Astrocyte (in vitro differentiated cells and primary cell): ENCODE results near the gene LRBA. TPM values are rescaled to one million over a fixed set of nuclear protein-coding genes. Genes with fewer than 3 reads are reported as not detected.

Experiments
- DNase-seq: peaks from one replicate; pipeline ENCODE4 v3.0.0-alpha.2; 2010; ENCODE audit warnings: low read depth
- FAIRE-seq: peaks from 2 replicates; lab custom pipeline; 2011; peaks lifted over from hg19 to GRCh38; lab: Jason Lieb, UNC
- H2AFZ ChIP-seq: 2 replicates; pipeline ENCODE4 v1.6.0; 2012; ENCODE audit warnings: low read depth, low read length, inconsistent platforms
- H3K27ac ChIP-seq: 2 replicates; pipeline ENCODE4 v1.5.1; 2011; ENCODE audit warnings: low read depth, low read length, inconsistent platforms
- H3K27me3 ChIP-seq: 2 replicates; pipeline ENCODE4 v1.6.0; 2011; ENCODE audit warnings: low read length, inconsistent platforms; ENCODE audit not compliant: insufficient read depth
- H3K36me3 ChIP-seq: 2 replicates; pipeline ENCODE4 v1.5.1; 2011; ENCODE audit warnings: low read length, inconsistent platforms; ENCODE audit not compliant: insufficient read depth
- H3K4me1 ChIP-seq: 2 replicates; pipeline ENCODE4 v1.5.1; 2011; ENCODE audit warnings: low read length, inconsistent platforms; ENCODE audit not compliant: insufficient read depth
- H3K4me2 ChIP-seq: 2 replicates; pipeline ENCODE4 v1.6.0; 2012; ENCODE audit warnings: low read length, inconsistent platforms
- H3K4me3 ChIP-seq: 2 replicates; pipeline ENCODE4 v1.5.1; 2011; ENCODE audit warnings: low read depth, mild to moderate bottlenecking, low read length, inconsistent platforms; ENCODE audit not compliant: insufficient read depth
- H3K79me2 ChIP-seq: 2 replicates; pipeline ENCODE4 v1.6.0; 2012; ENCODE audit warnings: mild to moderate bottlenecking, low read length, inconsistent platforms; ENCODE audit not compliant: insufficient read depth
- H3K9ac ChIP-seq: 2 replicates; pipeline ENCODE4 v1.6.0; 2012; ENCODE audit warnings: mild to moderate bottlenecking, low read length, inconsistent platforms
- H3K9me3 ChIP-seq: 2 replicates; pipeline ENCODE4 v1.5.1; 2012; ENCODE audit warnings: low read depth, mild to moderate bottlenecking, low read length, inconsistent platforms; ENCODE audit not compliant: insufficient read depth
- H4K20me1 ChIP-seq: 2 replicates; pipeline ENCODE4 v1.6.0; 2012; ENCODE audit warnings: low read length, inconsistent platforms; ENCODE audit not compliant: insufficient read depth
- H3K27ac Mint-ChIP-seq: one replicate; pipeline ENCODE4 v1.8.0; 2021; ENCODE audit warnings: mild to moderate bottlenecking, mixed read lengths; ENCODE audit not compliant: unreplicated experiment
- H3K27me3 Mint-ChIP-seq: one replicate; pipeline ENCODE4 v1.8.0; 2021; ENCODE audit warnings: low read depth, mixed read lengths; ENCODE audit not compliant: unreplicated experiment
- H3K36me3 Mint-ChIP-seq: one replicate; pipeline ENCODE4 v1.8.0; 2021; ENCODE audit warnings: low read depth, mixed read lengths; ENCODE audit not compliant: unreplicated experiment
- H3K4me1 Mint-ChIP-seq: one replicate; pipeline ENCODE4 v1.8.0; 2021; ENCODE audit warnings: low read depth, mixed read lengths; ENCODE audit not compliant: unreplicated experiment
- H3K4me3 Mint-ChIP-seq: one replicate; pipeline ENCODE4 v1.8.0; 2021; ENCODE audit warnings: mild to moderate bottlenecking, moderate library complexity, mixed read lengths; ENCODE audit not compliant: unreplicated experiment
- H3K9me3 Mint-ChIP-seq: one replicate; pipeline ENCODE4 v1.8.0; 2021; ENCODE audit warnings: mild to moderate bottlenecking, mixed read lengths; ENCODE audit not compliant: unreplicated experiment
- CTCF ChIP-seq: IDR thresholded peaks from 2 replicates; pipeline ENCODE4 v1.5.1; 2011; ENCODE audit warnings: low read depth, mild to moderate bottlenecking, inconsistent platforms, low read length, moderate library complexity; ENCODE audit not compliant: insufficient read depth
- EZH2 ChIP-seq: IDR thresholded peaks from 2 replicates; pipeline ENCODE4 v1.6.1; 2012; ENCODE audit warnings: mild to moderate bottlenecking, low read length, inconsistent platforms; ENCODE audit not compliant: insufficient read depth
- total RNA-seq: library from RNA; stranded (reverse); gene quantifications from 2 replicates; pipeline ENCODE4 v1.2.1, GENCODE V29; 2021

The LRBA gene
- total RNA-seq, 1 donor from 2014 or later = 25.3 TPM

GRCh38 chr4:150609131-150609530 lies 406.0 kb downstream of the LRBA start:
- Histone ChIP-seq H3K27ac (no peak overlapping the region), H3K4me1 (no peaks in the 10 kb centered on the region), H3K4me2 (no peak overlapping the region), H3K9ac (no peak overlapping the region), H3K79me2 (no peaks in the 10 kb centered on the region), H3K4me3 (no peak overlapping the region), H3K27me3 (no peaks in the 10 kb centered on the region), H3K9me3 (no peaks in the 10 kb centered on the region), H4K20me1 (no peaks in the 10 kb centered on the region), H3K36me3 (no peaks in the 10 kb centered on the region), H2AFZ (no peak overlapping the region)
- TF ChIP-seq CTCF = no peak
- no peak for TF ChIP-seq EZH2
- FAIRE-seq = no peak
- Mint-ChIP-seq H3K9me3 (no peaks in the 10 kb centered on the region), H3K36me3 (no peaks in the 10 kb centered on the region), H3K27me3 (no peaks in the 10 kb centered on the region), H3K27ac (no peak overlapping the region), H3K4me3 (no peak overlapping the region), H3K4me1 (peaks cover 4% of the 10 kb centered on the region)
- no peak for DNase-seq

DNA sequence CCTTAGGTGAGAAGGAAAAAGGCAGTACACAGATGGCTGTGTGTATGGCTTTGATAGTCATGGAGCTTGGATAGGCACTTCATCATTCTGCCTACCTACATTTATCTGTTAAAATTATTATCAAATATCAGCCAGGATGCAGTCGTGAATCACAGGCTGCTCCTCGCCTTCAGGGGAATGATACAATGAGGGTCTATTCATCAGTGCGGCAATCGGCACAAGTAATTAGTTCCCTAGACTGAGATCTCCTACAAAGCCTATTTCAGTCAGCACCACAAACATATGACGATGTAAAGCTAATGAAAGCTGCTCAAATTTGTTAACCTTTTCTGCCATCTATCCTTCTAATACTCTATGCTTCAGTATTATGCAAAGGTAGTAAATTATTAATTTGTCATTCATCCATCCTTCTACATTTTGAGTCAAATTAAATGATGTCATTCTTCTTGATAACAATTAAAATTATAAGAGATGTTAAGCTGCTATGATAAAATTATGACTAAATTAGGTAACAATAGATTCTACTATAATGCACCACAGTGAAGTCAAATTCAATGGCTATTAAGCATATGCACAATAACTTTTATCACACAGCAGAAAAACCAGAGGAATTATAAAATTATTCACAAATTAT lies 414.2 kb downstream of the LRBA start:
- H3K9ac ChIP-seq = no peak overlapping the region
- no peak overlapping the region for H3K4me2 ChIP-seq
- no peaks in the 10 kb centered on the region for H3K79me2 ChIP-seq
- H3K27ac ChIP-seq = no peak overlapping the region
- no peak overlapping the region for H2AFZ ChIP-seq
- Mint-ChIP-seq H3K4me3 (no peak overlapping the region), H3K9me3 (no peaks in the 10 kb centered on the region), H3K27ac (no peak overlapping the region), H3K36me3 (no peaks in the 10 kb centered on the region), H3K27me3 (no peaks in the 10 kb centered on the region), H3K4me1 (peaks cover 4% of the 10 kb centered on the region)
- no peaks in the 10 kb centered on the region for H3K27me3 ChIP-seq
- no peaks in the 10 kb centered on the region for H3K4me1 ChIP-seq
- DNase-seq = no peak
- no peak overlapping the region for H3K4me3 ChIP-seq
- no peak for TF ChIP-seq CTCF
- no peak for TF ChIP-seq EZH2
- no peaks in the 10 kb centered on the region for H3K36me3 ChIP-seq
- H4K20me1 ChIP-seq = no peaks in the 10 kb centered on the region
- no peak for FAIRE-seq
- H3K9me3 ChIP-seq = no peaks in the 10 kb centered on the region

DNA sequence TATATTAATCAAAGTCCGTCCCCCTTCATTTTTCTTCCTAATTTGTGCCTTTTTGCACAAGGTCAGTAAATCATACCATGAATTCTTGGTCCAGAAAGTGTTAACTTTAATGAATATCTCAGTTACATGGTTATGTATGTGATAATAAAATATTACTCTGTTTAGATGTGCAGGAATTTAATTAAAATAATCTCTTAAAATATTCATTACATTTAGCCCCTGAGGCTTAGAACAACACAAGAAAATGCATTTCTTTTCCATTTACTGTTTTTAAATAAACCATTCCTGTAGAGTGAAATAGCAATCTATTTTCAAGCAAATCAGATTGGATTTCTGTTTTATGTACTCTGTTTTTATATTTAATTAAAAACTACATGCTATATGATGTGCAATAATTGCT lies 415.5 kb downstream of the LRBA start:
- H3K4me3 Mint-ChIP-seq = no peak overlapping the region
- no peak overlapping the region for H3K27ac Mint-ChIP-seq
- H4K20me1 ChIP-seq = no peaks in the 10 kb centered on the region
- H3K79me2 ChIP-seq = no peaks in the 10 kb centered on the region
- H3K36me3 ChIP-seq = no peaks in the 10 kb centered on the region
- TF ChIP-seq EZH2 (no peak), CTCF (no peak)
- FAIRE-seq (no peak), DNase-seq (no peak)
- peaks cover 1% of the 10 kb centered on the region for H3K4me1 Mint-ChIP-seq
- H3K4me1 ChIP-seq = no peaks in the 10 kb centered on the region
- H3K9me3 Mint-ChIP-seq = no peaks in the 10 kb centered on the region
- no peak overlapping the region for H3K9ac ChIP-seq
- H3K4me2 ChIP-seq = no peak overlapping the region
- H3K27ac ChIP-seq = no peak overlapping the region
- no peak overlapping the region for H2AFZ ChIP-seq
- H3K9me3 ChIP-seq = no peaks in the 10 kb centered on the region
- no peak overlapping the region for H3K4me3 ChIP-seq
- H3K27me3 ChIP-seq = no peaks in the 10 kb centered on the region
- H3K27me3 Mint-ChIP-seq = no peaks in the 10 kb centered on the region
- no peaks in the 10 kb centered on the region for H3K36me3 Mint-ChIP-seq
